C1 segment of cervical spinal cord (tissue), 14 donors: ENCODE results near the gene MAN2A2.
"Not testable (repeated sequence)": the region's sequence is repeated elsewhere in the genome, so short reads cannot be mapped to it uniquely, and the experiment has no call there.

Source experiments
- DNase-seq, 14 donors: peaks; one replicate each; lab custom pipeline; 2025; lab: John Stamatoyannopoulos, UW

MAN2A2 gene

DNA sequence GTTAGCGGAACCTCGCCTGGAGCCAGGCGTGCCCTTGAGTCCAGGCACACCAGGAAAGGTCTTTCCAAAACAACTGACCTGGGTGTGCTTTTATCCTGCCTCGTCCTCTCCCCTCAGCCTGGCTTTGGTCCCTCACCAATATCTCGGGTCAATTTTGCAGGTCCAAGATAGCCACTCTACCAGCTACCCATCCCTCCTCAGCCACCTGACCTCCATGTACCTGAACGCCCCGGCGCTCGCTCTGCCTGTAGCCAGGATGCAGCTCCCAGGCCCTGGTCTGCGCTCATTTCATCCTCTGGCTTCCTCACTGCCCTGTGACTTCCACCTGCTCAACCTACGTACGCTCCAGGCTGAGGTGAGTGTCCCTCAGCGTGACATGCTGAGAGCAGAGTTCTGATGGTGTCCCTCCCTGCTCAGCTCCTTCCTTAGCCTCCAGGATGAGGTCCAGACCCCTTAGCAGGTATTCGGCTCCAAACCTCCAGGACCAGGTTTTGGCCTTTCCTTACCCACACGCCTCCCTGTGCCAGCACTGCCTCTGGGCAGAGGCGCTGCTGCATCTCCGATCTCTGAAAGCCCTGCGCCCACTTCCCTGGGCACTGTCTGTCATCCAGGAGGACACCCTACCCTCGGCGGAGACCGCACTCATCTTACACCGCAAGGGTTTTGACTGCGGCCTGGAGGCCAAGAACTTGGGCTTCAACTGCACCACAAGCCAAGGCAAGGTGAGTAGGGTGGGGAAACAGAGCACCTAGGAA is 15.1 kb downstream of the MAN2A2 start:
- no peak for DNase-seq

DNA sequence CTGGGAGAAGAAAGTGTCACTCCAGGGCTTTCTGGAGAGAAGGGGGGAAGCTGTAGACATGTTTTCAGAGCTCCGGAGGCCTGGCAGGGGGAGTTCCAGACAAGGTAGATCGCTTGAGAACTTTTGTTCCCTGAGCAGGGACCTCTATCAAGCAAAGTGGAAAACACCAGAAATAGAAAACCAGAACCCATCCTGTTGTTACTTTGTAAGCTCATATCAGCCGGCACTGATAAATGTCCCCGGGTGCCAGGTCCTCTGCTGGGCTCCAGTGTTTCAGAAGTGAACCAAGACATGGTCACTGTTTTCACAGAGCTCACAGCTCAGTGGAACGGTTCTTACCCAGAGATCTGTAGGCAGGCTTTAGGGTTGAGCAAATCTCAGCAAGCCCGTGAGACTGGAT is 15.7 kb downstream of the MAN2A2 start:
- no peak for DNase-seq

DNA sequence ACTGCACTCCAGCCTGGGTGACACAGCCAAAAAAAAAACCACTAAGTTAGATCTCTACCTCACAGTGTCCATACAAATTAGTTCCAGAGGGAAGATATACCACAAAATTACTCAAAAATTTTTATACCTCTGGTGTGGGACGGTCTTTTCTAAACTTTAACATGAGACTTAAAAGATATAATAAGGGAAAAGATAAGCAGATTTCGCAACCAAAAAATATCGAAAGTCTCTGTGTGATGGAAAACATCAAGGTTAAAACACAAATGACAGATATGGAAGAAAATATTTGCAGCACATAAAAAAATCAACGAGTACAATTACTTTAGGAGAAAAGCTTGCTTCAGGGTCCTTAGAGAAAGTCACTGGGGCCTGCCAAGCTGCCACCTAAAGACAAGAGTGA is 18.8 kb downstream of the MAN2A2 start:
- DNase-seq, result no peak

DNA sequence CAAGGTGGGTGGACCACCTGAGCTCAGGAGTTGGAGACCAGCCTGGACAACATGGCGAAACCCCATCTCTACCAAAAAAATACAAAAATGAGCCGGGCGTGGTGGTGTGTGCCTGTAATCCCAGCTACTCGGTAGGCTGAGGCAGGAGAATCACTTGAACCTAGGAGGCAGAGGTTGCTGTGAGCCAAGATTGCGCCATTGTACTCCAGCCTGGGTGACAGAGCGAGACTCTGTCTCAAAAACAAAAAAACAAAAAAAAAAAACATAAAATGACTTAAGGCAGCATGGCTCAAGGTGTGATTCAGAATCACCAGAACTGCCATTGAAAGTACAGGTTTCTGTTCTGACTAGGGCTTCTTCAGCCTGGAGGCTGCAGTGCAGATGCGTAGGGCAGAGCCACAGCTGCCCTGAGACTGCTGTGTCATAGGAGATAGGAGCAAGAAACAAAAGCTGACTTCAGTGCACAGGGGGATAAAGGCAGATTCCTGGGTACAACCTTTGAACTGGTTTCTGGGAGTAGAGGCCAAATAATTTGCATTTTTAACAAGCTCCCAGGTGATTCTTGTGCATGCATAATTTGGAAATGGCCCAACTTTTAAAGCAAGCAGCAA is 19.7 kb downstream of the MAN2A2 start:
- not testable (repeated sequence) for DNase-seq

DNA sequence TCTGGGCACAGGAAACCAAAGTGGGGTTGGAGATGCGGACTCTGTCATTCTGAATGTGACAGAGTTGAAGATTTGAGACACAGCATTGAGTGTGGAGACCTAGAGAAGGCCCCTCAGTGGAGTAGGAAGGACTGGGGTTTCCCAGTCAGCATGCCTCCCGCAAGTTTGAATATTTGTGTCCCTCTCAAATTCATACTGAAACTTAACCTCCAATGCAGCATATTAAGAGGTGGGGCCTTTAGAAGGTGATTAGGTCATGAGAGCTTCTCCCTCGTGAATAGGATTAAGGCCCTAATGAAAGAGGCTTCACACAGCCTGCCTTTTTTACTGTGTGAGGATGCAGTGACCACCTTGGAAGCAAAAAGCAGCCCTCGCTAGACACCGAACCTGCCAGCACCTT is 21.3 kb downstream of the MAN2A2 start:
- DNase-seq, result no peak

DNA sequence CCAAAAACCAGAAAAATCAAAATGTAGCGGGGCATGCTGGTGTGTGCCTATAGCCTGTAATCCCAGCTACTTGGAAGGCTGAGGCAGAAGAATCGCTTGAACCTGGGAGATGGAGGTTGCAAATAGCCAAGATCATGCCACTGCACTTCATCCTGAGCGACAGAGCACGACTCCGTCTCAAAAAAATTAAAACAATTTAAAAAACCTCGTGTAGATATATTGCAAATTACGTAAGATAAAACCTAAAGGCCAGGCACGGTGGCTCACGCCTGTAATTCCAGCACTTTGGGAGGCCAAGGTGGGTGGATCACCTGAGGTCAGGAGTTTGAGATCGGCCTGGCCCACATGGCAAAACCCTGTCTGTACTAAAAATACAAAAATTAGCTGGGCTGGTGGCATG is 23.7 kb downstream of the MAN2A2 start:
- not testable (repeated sequence) for DNase-seq

DNA sequence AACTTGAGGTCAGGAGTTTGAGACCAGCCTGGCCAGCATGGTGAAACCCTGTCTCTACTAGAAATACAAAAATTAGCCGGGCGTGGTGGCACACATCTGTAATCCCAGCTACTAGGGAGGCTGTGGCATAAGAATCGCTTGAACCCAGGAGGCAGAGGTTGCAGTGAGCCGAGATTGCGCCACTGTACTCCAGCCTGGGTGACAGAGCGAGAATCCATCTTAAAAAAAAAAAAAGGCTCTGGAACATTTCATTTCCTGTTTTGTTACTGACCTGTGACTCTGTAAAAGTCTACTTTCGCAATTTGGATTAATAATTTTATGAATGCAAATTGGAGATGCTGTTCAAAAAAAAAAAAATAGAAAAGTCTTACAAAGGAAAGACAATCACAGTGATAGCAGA is 25.0 kb downstream of the MAN2A2 start:
- not testable (repeated sequence) for DNase-seq

DNA sequence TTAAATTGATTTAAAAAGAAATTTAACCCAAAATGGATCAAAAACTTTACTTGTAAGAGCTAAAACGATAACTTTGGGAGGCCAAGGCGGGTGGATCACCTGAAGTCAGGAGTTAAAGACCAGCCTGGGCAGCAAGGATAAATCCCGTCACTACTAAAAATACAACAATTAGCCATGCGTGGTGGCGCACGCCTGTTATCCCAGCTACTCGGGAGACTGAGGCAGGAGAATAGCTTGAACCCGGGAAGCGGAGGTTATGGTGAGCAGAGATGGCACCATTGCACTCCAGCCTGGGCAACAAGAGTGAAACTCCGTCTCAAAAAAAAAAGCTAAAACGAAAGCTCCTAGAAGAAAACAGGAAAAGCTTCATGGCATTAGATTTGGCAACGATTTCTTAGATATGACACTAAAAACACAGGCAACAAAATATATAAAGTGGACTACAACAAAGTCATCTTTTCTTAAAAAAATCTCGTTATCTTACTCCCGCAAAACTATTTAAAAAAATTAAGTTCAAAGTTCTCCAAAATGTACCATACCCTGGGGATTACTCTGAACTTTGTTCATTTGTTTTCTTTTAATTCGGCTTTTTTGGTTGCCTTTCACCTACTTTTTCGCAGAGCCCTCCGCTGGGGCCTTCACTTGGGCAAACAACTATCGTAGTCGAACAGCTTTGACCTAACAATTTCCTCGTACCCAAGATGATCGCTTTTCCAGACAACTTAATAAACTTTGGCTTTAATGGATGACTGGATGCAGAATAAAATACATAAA is 26.3 kb downstream of the MAN2A2 start:
- DNase-seq, result peak in 1 of 14 donors; percentile 63

DNA sequence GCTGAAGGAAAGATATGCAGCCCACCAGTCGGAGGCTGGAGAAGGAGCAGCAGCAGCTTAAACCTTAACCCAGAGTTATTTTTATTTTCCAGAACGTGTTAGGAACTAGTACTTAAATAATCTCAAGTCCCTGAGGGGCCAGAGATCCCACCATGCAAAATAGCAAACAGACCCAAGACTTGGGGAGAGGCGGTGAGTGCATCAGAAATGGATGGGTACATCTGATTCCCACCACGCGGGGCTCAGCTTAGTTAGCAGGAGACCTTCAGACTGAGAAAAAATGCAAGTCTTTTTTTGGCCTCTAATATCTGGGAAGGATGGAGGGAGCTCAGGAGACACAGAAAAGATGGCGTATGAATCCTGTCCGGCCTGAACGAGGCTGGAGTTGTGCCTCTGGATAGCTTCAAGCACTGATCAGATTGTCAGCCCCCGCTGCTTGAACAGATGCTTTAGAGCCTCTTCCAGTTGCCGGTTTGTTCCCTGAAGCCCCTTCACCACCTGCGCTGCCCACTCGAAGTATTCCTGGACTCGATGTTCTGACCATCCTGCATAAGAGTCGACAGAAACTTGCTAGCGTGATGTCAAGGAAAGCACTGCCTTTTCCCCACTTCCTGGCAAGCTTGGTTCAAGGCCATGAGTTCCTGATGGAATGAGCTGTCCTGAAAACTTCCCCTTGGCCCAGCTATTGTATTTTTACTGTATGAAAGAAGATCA is 27.9 kb downstream of the MAN2A2 start:
- no peak for DNase-seq

DNA sequence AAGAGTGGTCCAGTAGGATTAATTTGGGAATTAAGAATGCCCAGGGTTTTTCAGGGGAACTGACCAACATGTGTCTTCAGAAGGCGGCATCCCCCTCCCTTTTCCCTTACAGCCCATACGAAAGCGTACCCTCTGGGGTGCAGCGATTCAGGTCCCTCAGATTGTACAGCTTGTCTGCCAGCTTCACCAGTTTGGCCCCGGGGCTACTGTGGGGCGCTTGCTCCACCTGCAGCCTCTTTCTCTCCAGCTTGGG is 28.4 kb downstream of the MAN2A2 start:
- DNase-seq, result peak in 1 of 14 donors; percentile 19

DNA sequence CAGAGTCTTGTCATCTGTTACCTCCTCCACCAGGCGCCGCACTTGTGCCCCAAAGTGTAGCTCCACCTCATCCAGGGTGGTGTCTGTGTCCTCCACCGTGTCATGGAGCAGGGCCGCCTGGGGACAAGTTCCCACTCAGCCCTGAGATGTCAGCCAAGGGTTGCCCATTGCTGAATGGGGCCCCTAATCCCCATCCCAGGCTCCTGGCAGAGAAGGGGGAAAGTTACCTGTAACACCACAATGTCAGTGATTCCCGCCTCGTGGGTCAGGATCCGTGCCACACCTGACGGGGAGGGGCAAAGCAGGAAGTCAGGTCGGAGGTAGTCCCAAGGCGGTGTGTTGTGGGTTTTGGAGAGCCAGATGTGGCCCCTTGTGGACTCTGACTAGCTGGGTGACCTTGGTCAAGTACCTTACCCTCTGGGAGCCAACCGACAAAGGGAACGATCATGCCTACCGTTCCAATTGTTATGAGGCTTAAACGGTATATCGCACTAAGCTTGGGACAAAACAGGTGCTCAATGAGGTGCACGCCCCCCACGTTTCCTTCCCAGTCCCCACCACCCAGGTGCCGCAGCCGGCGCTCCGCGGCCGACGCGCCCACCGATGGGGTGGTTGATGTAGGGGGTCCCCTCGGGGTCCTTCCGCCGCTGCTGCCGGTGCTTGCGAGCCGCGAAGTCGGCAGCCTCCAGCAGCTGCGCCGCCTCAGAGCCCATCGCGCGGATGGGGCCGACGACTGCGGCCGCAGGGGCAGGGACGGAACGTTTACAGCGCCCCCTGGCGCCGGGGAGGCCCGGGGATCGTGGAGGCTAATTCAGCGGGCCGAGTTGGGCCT is 28.9 kb downstream of the MAN2A2 start, which contains the start of gene HDDC3:
TSS of gene HDDC3 (minus strand) at position 722 of the 832 bp plus-strand sequence. CDS start at position 713, 9 bp downstream.
- peak in 13 of 14 donors; percentile 13 to 90 (median 72) for DNase-seq

DNA sequence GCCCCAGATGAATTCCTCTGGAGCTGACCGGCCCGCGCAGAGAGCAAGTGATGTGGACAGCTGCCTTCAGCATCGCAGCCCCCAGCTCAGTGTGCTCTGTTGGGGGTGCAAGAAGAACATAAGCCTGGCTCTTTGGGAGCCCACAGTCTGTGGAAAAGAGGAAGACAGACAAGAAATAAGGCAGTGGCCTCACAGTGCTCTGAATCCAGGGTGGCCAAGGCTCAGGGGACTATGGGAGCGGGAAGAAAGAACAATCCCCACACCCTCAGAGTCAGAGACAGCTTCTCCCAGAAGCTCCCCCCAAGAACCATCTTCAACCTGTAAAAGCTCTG is 29.5 kb downstream of the MAN2A2 start:
- DNase-seq, result peak in 1 of 14 donors; percentile 39

DNA sequence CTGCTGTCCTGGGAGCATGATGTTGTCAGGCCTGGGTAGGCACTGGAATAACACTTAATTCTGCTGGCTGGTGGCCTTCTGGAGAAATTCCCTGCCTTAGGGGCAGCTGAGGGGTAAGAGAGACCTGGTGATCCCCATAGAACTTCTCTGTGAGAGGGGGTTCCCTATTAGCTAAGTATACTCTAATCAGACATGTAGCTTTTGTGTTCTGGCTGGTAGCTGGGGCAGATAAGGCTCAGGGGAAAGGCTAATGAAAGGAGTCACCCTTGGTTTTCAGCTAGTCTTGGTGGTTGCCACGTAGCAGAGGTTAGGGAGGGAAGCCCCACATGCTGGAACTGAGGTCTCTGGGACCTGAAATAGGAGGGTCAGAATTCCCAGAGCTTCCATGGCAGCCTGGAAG is 30.2 kb downstream of the MAN2A2 start:
- DNase-seq, result no peak

DNA sequence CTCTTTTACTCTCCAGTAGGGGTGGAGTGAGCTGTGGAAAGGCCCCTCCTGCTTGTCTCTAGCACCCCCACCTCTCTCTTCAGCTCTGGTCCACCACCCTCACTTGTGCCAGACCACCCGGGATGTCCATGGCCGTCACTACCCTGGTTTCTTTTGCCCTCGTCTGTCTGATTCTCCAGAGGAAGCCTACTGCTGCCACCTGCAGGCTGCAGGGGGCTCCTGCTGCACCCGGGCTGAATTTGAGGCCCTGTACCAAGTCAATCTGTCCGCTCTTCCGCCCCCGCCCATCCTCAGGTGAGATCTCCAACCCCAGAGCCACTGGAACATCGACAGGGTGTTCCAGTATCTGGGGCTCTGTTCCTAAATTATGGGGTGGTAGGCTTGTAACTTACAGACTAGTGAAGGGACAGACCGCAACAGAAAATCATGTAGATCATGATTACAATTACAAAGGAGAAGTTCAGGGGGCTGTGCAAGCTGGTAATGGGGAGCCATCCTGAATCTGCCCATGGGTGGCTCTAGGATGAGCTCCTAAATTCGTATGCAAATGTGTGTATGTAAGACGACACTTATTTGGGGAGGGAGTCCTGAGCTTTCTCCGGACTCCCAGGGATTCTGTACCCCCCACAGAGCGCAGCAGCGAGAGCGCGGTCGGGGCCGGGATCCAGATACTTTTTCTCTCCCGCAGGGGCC is 31.3 kb downstream of the MAN2A2 start:
- peak; percentile 7 to 82 (median 66) for DNase-seq

DNA sequence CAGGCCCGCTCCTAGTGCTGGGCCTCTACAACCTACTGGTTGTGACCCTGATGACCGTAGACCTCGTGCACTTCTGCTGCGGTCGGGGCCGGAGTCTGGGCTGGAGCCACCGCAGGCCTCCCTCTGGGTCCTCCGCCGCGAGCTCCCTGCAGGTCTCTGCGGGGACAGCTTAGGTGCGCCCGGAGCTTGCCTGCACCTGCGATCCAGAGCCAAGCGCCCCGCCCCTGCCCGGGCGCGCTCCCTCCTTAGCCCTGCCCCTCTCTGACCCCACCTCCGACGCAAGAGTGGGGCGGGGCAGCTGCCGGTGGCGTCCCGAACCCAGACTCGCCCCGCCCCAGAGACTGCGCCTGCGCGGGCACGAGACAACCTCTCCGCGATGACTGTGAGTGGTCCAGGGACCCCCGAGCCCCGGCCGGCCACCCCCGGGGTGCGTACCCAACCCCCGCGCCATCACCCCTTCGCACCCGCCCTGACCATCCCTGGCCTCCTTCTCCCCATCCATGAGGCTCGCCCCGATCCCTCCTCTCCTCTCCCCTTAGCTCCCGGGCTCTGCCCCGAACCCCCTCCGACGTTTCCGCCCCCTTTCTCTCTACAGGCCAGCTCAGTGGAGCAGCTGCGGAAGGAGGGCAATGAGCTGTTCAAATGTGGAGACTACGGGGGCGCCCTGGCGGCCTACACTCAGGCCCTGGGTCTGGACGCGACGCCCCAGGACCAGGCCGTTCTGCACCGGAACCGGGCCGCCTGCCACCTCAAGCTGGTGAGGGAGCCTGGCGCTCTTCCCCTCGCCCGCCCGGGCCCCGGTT is 32.0 kb downstream of the MAN2A2 start, which contains the start of gene UNC45A:
TSS of gene UNC45A (plus strand) at position 337 of the 803 bp plus-strand sequence. CDS start at position 377, 40 bp downstream.
- peak; percentile 24 to 91 (median 82) for DNase-seq

DNA sequence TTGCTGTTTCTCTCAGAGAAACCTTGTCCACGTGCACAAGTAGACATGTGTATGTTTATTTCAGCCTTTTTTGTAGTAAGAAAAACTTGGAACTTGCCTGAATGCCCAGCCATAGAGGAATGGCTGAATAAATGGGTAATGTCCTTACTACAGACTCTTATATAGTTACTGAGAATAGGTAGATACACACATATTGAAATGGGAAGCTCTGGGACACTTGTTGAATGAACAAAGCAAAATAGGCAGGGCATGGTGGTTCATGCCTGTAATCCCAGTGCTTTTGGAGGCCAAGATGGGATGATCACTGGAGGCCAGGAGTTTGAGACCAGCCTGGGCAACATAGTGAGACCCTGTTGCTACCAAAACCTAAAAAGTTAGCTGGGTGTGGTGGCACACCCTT is 33.7 kb downstream of the MAN2A2 start:
- no peak for DNase-seq

DNA sequence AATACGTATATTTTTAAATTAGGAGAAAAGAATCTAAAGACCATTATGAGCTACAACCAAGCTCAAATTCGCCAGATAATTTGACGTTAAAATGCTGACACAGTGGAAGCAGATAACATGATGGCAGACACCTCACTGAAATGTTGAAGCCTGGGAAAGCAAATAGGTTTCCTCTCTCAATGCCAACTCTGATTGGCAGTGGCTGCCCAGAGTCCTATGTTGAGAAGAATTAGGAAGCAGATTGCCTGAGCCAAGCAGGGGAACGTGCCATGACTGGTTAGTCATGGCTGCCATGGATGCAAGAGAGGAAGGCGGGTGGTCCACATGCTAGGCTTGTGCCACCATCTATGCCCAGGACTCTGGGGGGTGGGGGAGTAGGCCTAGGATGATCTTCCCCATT is 35.2 kb downstream of the MAN2A2 start:
- no peak for DNase-seq

DNA sequence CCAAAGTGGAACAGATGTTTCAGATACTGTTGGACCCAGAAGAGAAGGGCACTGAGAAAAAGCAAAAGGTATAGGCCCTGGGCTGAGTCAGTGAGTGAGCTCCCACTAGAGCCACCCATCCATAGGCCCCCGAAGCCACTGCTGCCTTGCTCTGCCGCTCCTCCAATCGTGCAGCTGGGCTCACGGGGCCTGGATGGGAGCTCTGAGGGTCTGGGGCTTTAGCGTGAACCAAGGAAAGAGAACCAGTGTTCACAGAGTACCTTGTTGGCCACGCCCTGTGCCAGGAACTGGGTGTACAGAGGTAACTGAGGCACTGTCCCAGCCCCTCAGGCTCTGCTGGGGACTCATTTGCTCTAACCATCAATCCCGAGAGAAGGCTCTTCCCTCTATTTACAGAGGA is 36.7 kb downstream of the MAN2A2 start:
- no peak for DNase-seq

DNA sequence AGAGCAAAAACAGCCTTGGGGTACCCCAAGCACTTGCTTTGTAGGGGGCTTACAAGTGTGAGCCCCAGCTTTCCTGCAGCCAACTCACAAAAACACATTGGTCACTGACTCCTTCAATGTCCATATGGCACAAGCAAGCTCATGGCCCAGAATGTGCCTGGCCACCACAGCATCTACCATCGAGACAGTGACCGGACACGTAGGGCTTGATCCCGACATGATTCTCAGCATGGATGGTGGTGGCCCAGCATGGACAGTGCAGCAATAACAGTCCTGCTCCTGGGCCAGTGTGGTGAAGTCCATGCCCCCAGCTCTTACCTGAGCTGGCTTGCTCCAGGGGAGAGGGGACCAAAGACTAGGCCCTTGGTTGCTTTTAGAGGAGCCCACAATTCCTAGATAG is 37.9 kb downstream of the MAN2A2 start:
- no peak for DNase-seq
